ENCODE data around the gene MED29. TPM values are rescaled to one million over a fixed set of nuclear protein-coding genes. Genes with fewer than 3 reads are reported as not detected.

Gene MED29
- total and polyA plus RNA-seq, 2 donors (not counting 1 experiment from before 2014, with no cell fraction given) = 33.0 to 47.5 TPM

DNA sequence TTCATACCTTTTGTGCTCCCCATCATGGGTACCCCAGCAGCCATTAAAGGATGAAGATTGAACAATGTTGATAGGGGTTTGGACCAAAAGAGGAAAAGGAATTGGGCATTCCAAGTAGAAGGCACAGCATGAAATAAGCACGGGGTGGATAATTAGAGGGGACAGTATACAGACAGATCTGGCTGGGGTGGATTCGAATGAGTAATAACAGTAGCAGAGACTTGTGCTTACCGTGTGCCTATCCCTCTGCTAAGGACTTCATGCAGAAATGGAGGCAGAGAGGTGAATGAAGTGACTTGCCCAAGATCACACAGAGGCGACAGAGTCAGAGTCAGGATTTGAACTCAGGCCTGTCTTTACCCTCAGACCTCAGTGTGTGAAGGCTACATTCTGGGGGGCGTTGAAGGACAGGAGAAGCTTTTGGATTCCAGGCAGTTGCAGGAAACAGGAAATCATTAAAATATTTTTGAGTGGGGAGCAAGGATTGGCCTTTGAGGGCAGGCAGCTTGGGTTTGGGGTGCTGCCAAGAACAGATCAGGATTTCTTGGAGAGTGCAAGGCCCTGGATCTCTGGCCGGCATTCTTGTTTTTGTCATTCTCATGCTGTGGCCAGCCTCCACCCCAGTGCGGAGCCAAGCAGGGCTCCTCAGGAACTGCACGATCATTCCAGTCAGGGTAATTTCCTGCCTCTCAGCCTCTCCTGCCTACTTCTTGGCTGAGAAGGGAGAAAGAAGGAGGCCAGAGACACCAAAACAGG, 19.0 kb upstream of the MED29 start:
- Histone ChIP-seq H2AFZ (ENCODE audit: insufficient read depth, low read depth, low read length, poor library complexity, severe bottlenecking) (no peak overlapping the region), H3K27ac (ENCODE audit: low read length in 2 of 2) (no peak overlapping the region), H4K20me1 (ENCODE audit: control insufficient read depth, insufficient read depth, low read length, poor library complexity, severe bottlenecking) (no peaks in the 10 kb centered on the region), H3K9ac (ENCODE audit: low read length) (no peak overlapping the region), H3K4me2 (replicated peaks; ENCODE audit: low read depth, low read length, poor library complexity, severe bottlenecking) (no peak overlapping the region), H3K79me2 (ENCODE audit: control insufficient read depth, insufficient read depth, low read length) (peaks cover 12% of the 10 kb centered on the region), H3K4me3 (ENCODE audit: control extremely low read depth in 1 of 5, extremely low read depth in 1 of 5, insufficient read depth in 1 of 5, low read depth in 2 of 5, low read length in 4 of 5) (no peak overlapping the region), H3K36me3 (replicated peaks in 1 of 2; ENCODE audit: control extremely low read depth in 1 of 2, control insufficient read depth in 1 of 2, extremely low read depth in 1 of 2, insufficient read depth in 2 of 2, low read length in 1 of 2) (peaks cover 5 to 62% of the 10 kb centered on the region in 2 experiments), H3K4me1 (ENCODE audit: control insufficient read depth in 2 of 2, insufficient read depth in 2 of 2, low read length in 2 of 2) (no peaks in the 10 kb centered on the region), H3K27me3 (replicated peaks in 1 of 4; ENCODE audit: control extremely low read depth in 1 of 4, control insufficient read depth in 3 of 4, insufficient read depth in 4 of 4, low read length in 3 of 4) (no peaks in the 10 kb centered on the region), H3K9me3 (ENCODE audit: control extremely low read depth in 1 of 3, control insufficient read depth in 2 of 3, insufficient read depth in 1 of 3, low read length in 2 of 3) (no peaks in the 10 kb centered on the region)
- WGBS (ENCODE audit: insufficient coverage) = 78% methylated on average over 5 of the region's 8 CpGs
- ChIA-PET CTCF (interaction anchor here (1.2 kb wide), 1 partner anchor 39 kb away, joined by 3 read pairs; no protein-coding TSS in a partner anchor), POLR2A (no interaction called here)
- H3K27ac Mint-ChIP-seq = no peak overlapping the region
- H3K4me3 Mint-ChIP-seq = no peak overlapping the region
- ATAC-seq (ENCODE audit: low read depth) = no peak
- no peaks in the 10 kb centered on the region for H3K27me3 Mint-ChIP-seq
- intact Hi-C loops (cut with micrococcal nuclease) = no loop called here
- DNase-seq = no peak
- H3K4me1 Mint-ChIP-seq = no peaks in the 10 kb centered on the region
- no peaks in the 10 kb centered on the region for H3K9me3 Mint-ChIP-seq (ENCODE audit: insufficient read depth)
- TF ChIP-seq, protein P1, sequence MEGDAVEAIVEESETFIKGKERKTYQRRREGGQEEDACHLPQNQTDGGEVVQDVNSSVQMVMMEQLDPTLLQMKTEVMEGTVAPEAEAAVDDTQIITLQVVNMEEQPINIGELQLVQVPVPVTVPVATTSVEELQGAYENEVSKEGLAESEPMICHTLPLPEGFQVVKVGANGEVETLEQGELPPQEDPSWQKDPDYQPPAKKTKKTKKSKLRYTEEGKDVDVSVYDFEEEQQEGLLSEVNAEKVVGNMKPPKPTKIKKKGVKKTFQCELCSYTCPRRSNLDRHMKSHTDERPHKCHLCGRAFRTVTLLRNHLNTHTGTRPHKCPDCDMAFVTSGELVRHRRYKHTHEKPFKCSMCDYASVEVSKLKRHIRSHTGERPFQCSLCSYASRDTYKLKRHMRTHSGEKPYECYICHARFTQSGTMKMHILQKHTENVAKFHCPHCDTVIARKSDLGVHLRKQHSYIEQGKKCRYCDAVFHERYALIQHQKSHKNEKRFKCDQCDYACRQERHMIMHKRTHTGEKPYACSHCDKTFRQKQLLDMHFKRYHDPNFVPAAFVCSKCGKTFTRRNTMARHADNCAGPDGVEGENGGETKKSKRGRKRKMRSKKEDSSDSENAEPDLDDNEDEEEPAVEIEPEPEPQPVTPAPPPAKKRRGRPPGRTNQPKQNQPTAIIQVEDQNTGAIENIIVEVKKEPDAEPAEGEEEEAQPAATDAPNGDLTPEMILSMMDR (IDR thresholded peaks at IDR 0.05) = no peak
- TF ChIP-seq EZH2 (IDR thresholded peaks at IDR 0.05; ENCODE audit: borderline replicate concordance, insufficient read depth, low read depth, low read length, poor library complexity, severe bottlenecking) = no peak

DNA sequence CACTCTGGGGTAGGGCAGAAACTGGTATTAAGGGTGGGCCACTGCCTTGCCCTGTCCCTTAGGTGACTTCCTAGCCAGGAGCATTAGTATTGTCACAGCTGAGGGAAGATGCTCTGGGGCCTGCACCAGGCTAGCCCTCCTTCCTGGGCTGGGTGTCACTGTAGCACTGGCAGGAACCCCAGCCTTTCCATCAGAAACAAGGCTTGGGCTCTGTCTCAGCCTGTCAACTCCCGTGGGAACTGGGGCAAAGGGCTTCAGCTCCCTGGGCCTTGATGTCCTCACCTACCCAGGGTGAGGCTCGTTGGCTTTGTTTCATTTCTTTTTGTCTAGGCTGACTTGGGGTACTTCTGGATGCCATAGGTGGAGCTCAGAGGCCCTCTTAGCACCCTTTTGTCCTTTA, 18.2 kb upstream of the MED29 start:
- no peak overlapping the region for H3K4me2 ChIP-seq (replicated peaks; ENCODE audit: low read depth, low read length, poor library complexity, severe bottlenecking)
- no peak for DNase-seq
- H3K4me1 ChIP-seq (ENCODE audit: control insufficient read depth in 2 of 2, insufficient read depth in 2 of 2, low read length in 2 of 2) = no peaks in the 10 kb centered on the region
- TF ChIP-seq, protein P1 (IDR thresholded peaks at IDR 0.05) = no peak
- TF ChIP-seq EZH2 (IDR thresholded peaks at IDR 0.05; ENCODE audit: borderline replicate concordance, insufficient read depth, low read depth, low read length, poor library complexity, severe bottlenecking) = no peak
- intact Hi-C loops (cut with micrococcal nuclease) = no loop called here
- no peak overlapping the region for H3K4me3 ChIP-seq (ENCODE audit: control extremely low read depth in 1 of 5, extremely low read depth in 1 of 5, insufficient read depth in 1 of 5, low read depth in 2 of 5, low read length in 4 of 5)
- no peak overlapping the region for H3K9ac ChIP-seq (ENCODE audit: low read length)
- Mint-ChIP-seq H3K27ac (no peak overlapping the region), H3K27me3 (no peaks in the 10 kb centered on the region), H3K4me3 (no peak overlapping the region), H3K9me3 (ENCODE audit: insufficient read depth) (no peaks in the 10 kb centered on the region), H3K4me1 (no peaks in the 10 kb centered on the region)
- WGBS (ENCODE audit: insufficient coverage) = 100% methylated on average over 2 of the region's 2 CpGs
- no peak overlapping the region for H2AFZ ChIP-seq (ENCODE audit: insufficient read depth, low read depth, low read length, poor library complexity, severe bottlenecking)
- H3K9me3 ChIP-seq (ENCODE audit: control extremely low read depth in 1 of 3, control insufficient read depth in 2 of 3, insufficient read depth in 1 of 3, low read length in 2 of 3) = no peaks in the 10 kb centered on the region
- peaks cover 12% of the 10 kb centered on the region for H3K79me2 ChIP-seq (ENCODE audit: control insufficient read depth, insufficient read depth, low read length)
- POLR2A ChIA-PET = no interaction called here
- no peak for ATAC-seq (ENCODE audit: low read depth)
- no peaks in the 10 kb centered on the region for H4K20me1 ChIP-seq (ENCODE audit: control insufficient read depth, insufficient read depth, low read length, poor library complexity, severe bottlenecking)
- H3K27me3 ChIP-seq (replicated peaks in 1 of 4; ENCODE audit: control extremely low read depth in 1 of 4, control insufficient read depth in 3 of 4, insufficient read depth in 4 of 4, low read length in 3 of 4) = no peaks in the 10 kb centered on the region
- peaks cover 5 to 69% of the 10 kb centered on the region in 2 experiments for H3K36me3 ChIP-seq (replicated peaks in 1 of 2; ENCODE audit: control extremely low read depth in 1 of 2, control insufficient read depth in 1 of 2, extremely low read depth in 1 of 2, insufficient read depth in 2 of 2, low read length in 1 of 2)
- H3K27ac ChIP-seq (ENCODE audit: low read length in 2 of 2) = no peak overlapping the region
- CTCF ChIA-PET = interaction anchor here (1.2 kb wide), 1 partner anchor 39 kb away, joined by 3 read pairs; no protein-coding TSS in a partner anchor

All from B cell (primary cell).